PC-3 (cell line): ENCODE data around the gene AMPD3. TPM values are rescaled to one million over a fixed set of nuclear protein-coding genes. Genes with fewer than 3 reads are reported as not detected.

Experiments used
- ATAC-seq: fragments of 200-7000 bp; cut with Tn5 transposase; 2 replicates; pipeline ENCODE4 v1.9.1; 2020; ENCODE audit warnings: mild to moderate bottlenecking, moderate library complexity
- BruUV-seq: library from RNA; stranded (reverse); fragments of 400-500 nt; replicated peaks from 2 replicates; lab custom pipeline; 2021; lab: Mats Ljungman, UMichigan
- CTCF ChIA-PET: fragments of 300-600 bp; sonication (Branson Sonifier 250); formaldehyde crosslinking; loops from one replicate; lab custom pipeline; 2022; ENCODE audit warnings: antibody characterized with exemption; lab: Charles Lee
- POLR2A ChIA-PET: fragments of 300-600 bp; sonication (Branson Sonifier 250); formaldehyde crosslinking; loops from one replicate; lab custom pipeline; 2022; ENCODE audit warnings: antibody characterized with exemption; ENCODE audit not compliant: unreplicated experiment; lab: Charles Lee
- DNase-seq: peaks from one replicate; pipeline ENCODE4 v3.0.0-alpha.2; 2015
- H2AFZ ChIP-seq: fragments of 300-600 bp; sonication (generic); 2 replicates; pipeline ENCODE4 v1.6.0; 2016; ENCODE audit warnings: antibody characterized with exemption, low read length
- H3F3A ChIP-seq: fragments of 300-600 bp; sonication (generic); one replicate; pipeline ENCODE4 v1.6.0; 2017; ENCODE audit warnings: antibody characterized with exemption, low read length, control low read depth, mild to moderate bottlenecking; ENCODE audit not compliant: unreplicated experiment
- H3K27ac ChIP-seq: fragments of 300-600 bp; sonication (generic); 2 replicates; pipeline ENCODE4 v1.5.1; 2016; ENCODE audit warnings: mild to moderate bottlenecking, low read length
- H3K27me3 ChIP-seq: fragments of 300-600 bp; sonication (generic); 2 replicates; pipeline ENCODE4 v1.6.1; 2016; ENCODE audit warnings: low read length, mixed read lengths
- H3K36me3 ChIP-seq: fragments of 300-600 bp; sonication (generic); 2 replicates; pipeline ENCODE4 v1.6.1; 2016; ENCODE audit warnings: low read depth, mixed run types, low read length, mixed read lengths
- H3K4me1 ChIP-seq: fragments of 300-600 bp; sonication (generic); 2 replicates; pipeline ENCODE4 v1.5.1; 2016; ENCODE audit warnings: low read length; ENCODE audit not compliant: insufficient read depth
- H3K4me2 ChIP-seq: fragments of 300-600 bp; sonication (generic); 2 replicates; pipeline ENCODE4 v1.6.0; 2016; ENCODE audit warnings: low read length
- H3K4me3 ChIP-seq: fragments of 300-600 bp; sonication (generic); 2 replicates; pipeline ENCODE4 v1.5.1; 2016; ENCODE audit warnings: mild to moderate bottlenecking, low read length, mixed read lengths
- H3K79me2 ChIP-seq: fragments of 300-600 bp; sonication (generic); 2 replicates; pipeline ENCODE4 v1.6.1; 2017; ENCODE audit warnings: low read length, mixed read lengths
- H3K9ac ChIP-seq: fragments of 300-600 bp; sonication (generic); 2 replicates; pipeline ENCODE4 v1.6.0; 2016; ENCODE audit warnings: mild to moderate bottlenecking, low read length
- H3K9me2 ChIP-seq: fragments of 300-600 bp; sonication (generic); replicated peaks from 2 replicates; pipeline ENCODE4 v1.6.1; 2016; ENCODE audit warnings: mixed run types, low read length, mixed read lengths
- H3K9me3 ChIP-seq: fragments of 300-600 bp; sonication (generic); 2 replicates; pipeline ENCODE4 v1.6.1; 2016; ENCODE audit warnings: low read length, mixed read lengths
- H4K20me1 ChIP-seq: fragments of 300-600 bp; sonication (generic); 2 replicates; pipeline ENCODE4 v1.6.1; 2016; ENCODE audit warnings: low read length, mixed read lengths
- CTCF ChIP-seq: fragments of 300-600 bp; sonication (generic); conservative IDR thresholded peaks from 2 replicates; pipeline ENCODE4 v1.5.1; 2017; ENCODE audit warnings: antibody characterized with exemption, low read depth, mild to moderate bottlenecking, low read length
- EZH2 ChIP-seq: fragments of 300-600 bp; sonication (generic); IDR thresholded peaks from one replicate; pipeline ENCODE4 v1.6.1; 2017; ENCODE audit warnings: antibody characterized with exemption, mild to moderate bottlenecking, low read length; ENCODE audit not compliant: unreplicated experiment
- EZH2phosphoT487 ChIP-seq: fragments of 300-600 bp; sonication (generic); IDR thresholded peaks from 2 replicates; pipeline ENCODE4 v1.6.1; 2018; ENCODE audit warnings: mild to moderate bottlenecking, antibody characterized with exemption, low read length, borderline replicate concordance
- intact Hi-C: fragments of 100-400 bp; cut with micrococcal nuclease; formaldehyde crosslinking; loops from 2 replicates; pipeline ENCODE4 v1.9.0; 2023
- total RNA-seq: library from RNA; depleted of rRNA; stranded (reverse); fragments of >200 nt; gene quantifications from 2 replicates; pipeline ENCODE4 v1.2.3, GENCODE V29; 2014

AMPD3 gene
- total RNA-seq, 1 experiment from 2014 or later, result 11.8 TPM

GRCh38 chr11:10441091-10441490, 14.0 kb upstream of the AMPD3 start:
- no peaks in the 10 kb centered on the region for H3K36me3 ChIP-seq
- no peaks in the 10 kb centered on the region for H3K27me3 ChIP-seq
- intact Hi-C loops, result no loop called here
- no peaks in the 10 kb centered on the region for H3K79me2 ChIP-seq
- no peaks in the 10 kb centered on the region for H4K20me1 ChIP-seq
- POLR2A ChIA-PET, result no interaction called here
- H3F3A ChIP-seq, result no peaks in the 10 kb centered on the region
- no peaks in the 10 kb centered on the region for H3K9me3 ChIP-seq
- DNase-seq (no peak), ATAC-seq (no peak)
- no peak overlapping the region for H3K27ac ChIP-seq
- TF ChIP-seq EZH2phosphoT487 (no peak), EZH2 (no peak), CTCF (no peak)
- no peak overlapping the region for H3K9ac ChIP-seq
- no peak overlapping the region for H2AFZ ChIP-seq
- no peaks in the 10 kb centered on the region for H3K4me1 ChIP-seq
- CTCF ChIA-PET, result no interaction called here
- H3K4me3 ChIP-seq, result no peak overlapping the region
- no TSS peak for BruUV-seq
- no peaks in the 10 kb centered on the region for H3K9me2 ChIP-seq
- no peak overlapping the region for H3K4me2 ChIP-seq

- Histone ChIP-seq H2AFZ (no peak overlapping the region), H4K20me1 (no peaks in the 10 kb centered on the region), H3K9ac (no peak overlapping the region), H3K4me2 (no peak overlapping the region), H3K79me2 (no peaks in the 10 kb centered on the region), H3F3A (no peaks in the 10 kb centered on the region), H3K4me3 (no peak overlapping the region), H3K9me3 (no peaks in the 10 kb centered on the region), H3K9me2 (no peaks in the 10 kb centered on the region), H3K27ac (no peak overlapping the region), H3K27me3 (no peaks in the 10 kb centered on the region), H3K4me1 (no peaks in the 10 kb centered on the region), H3K36me3 (no peaks in the 10 kb centered on the region)
- intact Hi-C loops, result no loop called here
- no TSS peak for BruUV-seq
- ChIA-PET POLR2A (no interaction called here), CTCF (no interaction called here)
- TF ChIP-seq CTCF, result no peak
- no peak for TF ChIP-seq EZH2
- no peak for TF ChIP-seq EZH2phosphoT487
- no peak for DNase-seq
- ATAC-seq, result no peak
Observed at GRCh38 chr11:10441652-10442503, 13.2 kb upstream of the AMPD3 start.

- ATAC-seq (no peak), DNase-seq (no peak)
- Histone ChIP-seq H3K9ac (no peak overlapping the region), H3K9me2 (no peaks in the 10 kb centered on the region), H3K9me3 (no peaks in the 10 kb centered on the region), H3K4me2 (no peak overlapping the region), H3K27ac (no peak overlapping the region), H3K4me3 (no peak overlapping the region), H3F3A (no peaks in the 10 kb centered on the region), H3K4me1 (no peaks in the 10 kb centered on the region), H3K79me2 (no peaks in the 10 kb centered on the region), H4K20me1 (no peaks in the 10 kb centered on the region), H2AFZ (no peak overlapping the region), H3K36me3 (no peaks in the 10 kb centered on the region), H3K27me3 (no peaks in the 10 kb centered on the region)
- intact Hi-C loops, result no loop called here
- TF ChIP-seq EZH2 (no peak), CTCF (no peak), EZH2phosphoT487 (no peak)
- ChIA-PET CTCF (no interaction called here), POLR2A (interaction anchor here (0.6 kb wide), 1 partner anchor 16 kb away, joined by 3 read pairs; no protein-coding TSS in a partner anchor)
- BruUV-seq, result no TSS peak
Observed at GRCh38 chr11:10443152-10443551, 11.9 kb upstream of the AMPD3 start.
